Measurements from ENCODE around the gene BEGAIN.

DNA sequence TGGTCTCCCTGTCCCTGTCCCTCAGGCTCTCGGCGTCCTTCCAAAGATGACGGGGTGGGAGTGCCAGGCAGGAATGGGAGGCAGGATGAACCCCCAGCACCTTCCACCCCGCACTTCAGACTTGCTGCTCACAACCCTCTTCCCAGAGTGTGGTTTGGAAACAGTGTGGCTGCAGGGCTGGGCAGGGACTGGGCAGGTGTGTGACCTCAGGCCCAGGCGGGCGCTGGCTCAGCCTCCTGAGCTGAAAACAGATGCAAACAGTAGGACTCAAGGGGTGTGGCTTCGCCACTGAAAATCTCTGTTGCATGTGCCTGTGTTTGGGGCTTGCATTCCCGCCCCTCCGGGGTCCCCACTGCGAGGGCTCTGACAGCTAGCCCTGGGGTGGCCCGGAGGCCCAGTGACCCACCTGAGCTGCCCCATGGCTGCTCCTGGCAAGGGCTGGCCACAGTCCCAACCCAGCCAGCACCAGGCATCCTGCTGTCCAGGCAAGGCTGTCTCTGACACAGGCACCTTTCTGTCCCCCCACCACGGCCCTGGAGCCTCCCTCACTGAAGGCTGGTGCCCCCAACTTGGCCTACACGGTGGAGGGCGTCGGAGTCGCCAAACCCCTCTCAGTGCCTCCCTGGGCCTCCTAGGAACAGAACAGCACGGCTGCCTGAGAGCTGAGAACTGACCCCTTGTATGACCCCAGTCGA, 46.1 kb downstream of the BEGAIN start:
- TF ChIP-seq, protein P1, sequence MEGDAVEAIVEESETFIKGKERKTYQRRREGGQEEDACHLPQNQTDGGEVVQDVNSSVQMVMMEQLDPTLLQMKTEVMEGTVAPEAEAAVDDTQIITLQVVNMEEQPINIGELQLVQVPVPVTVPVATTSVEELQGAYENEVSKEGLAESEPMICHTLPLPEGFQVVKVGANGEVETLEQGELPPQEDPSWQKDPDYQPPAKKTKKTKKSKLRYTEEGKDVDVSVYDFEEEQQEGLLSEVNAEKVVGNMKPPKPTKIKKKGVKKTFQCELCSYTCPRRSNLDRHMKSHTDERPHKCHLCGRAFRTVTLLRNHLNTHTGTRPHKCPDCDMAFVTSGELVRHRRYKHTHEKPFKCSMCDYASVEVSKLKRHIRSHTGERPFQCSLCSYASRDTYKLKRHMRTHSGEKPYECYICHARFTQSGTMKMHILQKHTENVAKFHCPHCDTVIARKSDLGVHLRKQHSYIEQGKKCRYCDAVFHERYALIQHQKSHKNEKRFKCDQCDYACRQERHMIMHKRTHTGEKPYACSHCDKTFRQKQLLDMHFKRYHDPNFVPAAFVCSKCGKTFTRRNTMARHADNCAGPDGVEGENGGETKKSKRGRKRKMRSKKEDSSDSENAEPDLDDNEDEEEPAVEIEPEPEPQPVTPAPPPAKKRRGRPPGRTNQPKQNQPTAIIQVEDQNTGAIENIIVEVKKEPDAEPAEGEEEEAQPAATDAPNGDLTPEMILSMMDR (IDR thresholded peaks at IDR 0.05) = no peak
- TF ChIP-seq POLR2A (IDR thresholded peaks at IDR 0.05) = no peak
- TF ChIP-seq EP300 (IDR thresholded peaks at IDR 0.05) = no peak
